Activated CD8-positive, alpha-beta memory T cell treated with anti-CD3 and anti-CD28 coated beads for 36 hours (primary cell): ENCODE results near the gene SCN8A. TPM values are rescaled to one million over a fixed set of nuclear protein-coding genes. Genes with fewer than 3 reads are reported as not detected.
"Not testable (repeated sequence)": the region's sequence is repeated elsewhere in the genome, so short reads cannot be mapped to it uniquely, and the experiment has no call there.

Experiments used
- CTCF ChIA-PET: fragments of 350-600 bp; sonication (Branson Sonifier 250); formaldehyde crosslinking; loops from one replicate; lab custom pipeline; 2021; ENCODE audit warnings: antibody characterized with exemption; lab: Charles Lee
- POLR2A ChIA-PET: fragments of 350-600 bp; sonication (Branson Sonifier 250); formaldehyde crosslinking; loops from one replicate; lab custom pipeline; 2021; ENCODE audit warnings: antibody characterized with exemption; lab: Charles Lee
- total RNA-seq, 2 experiments: library from RNA; stranded (reverse); gene quantifications; one replicate each; pipeline ENCODE4 v1.2.3, GENCODE V29; 2021

The SCN8A gene
- total RNA-seq, 2 experiments from 2014 or later, result 1.1 to 1.3 TPM

DNA sequence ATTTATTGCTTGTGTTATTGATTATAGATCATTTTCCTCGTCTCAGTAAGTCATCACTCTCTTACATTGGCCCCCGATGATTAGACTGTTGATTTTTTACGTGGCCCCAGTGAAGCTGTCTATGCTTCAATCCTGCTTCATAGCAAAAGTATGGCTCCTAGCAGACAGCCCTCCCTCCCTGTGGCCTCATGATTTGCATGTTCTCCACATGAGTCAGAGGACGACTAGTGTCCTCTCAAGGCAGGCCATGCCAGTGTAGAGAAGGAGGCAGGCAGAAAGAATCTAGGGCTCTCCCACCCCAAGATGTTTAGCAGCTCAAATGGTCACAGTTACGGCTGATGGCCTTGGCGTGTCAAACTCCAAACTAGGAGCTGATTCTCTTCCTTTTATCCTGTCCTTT lies 197.8 kb downstream of the SCN8A start:
- CTCF ChIA-PET, result no interaction called here
- POLR2A ChIA-PET, result no interaction called here

DNA sequence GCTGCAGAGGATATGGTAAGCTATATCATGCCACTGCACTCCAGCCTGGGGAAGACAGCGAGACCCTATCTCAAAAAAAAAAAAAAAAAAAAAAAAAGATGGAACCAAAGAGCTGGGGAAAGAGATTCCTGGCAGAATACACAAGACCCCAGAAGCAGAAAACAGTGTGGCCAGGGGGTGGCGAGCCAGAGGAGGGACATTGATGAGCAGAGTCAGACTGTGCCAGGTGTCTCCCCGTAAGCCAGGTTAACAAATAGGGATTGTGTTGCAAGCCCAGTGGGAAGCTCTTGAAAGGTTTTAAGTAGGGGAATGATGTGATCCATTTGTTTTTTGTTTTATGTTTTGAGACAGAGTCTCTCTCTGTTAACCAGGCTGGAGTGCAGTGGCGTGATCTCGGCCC lies 201.4 kb downstream of the SCN8A start:
- ChIA-PET POLR2A (interaction anchor here (0.7 kb wide), 1 partner anchor 35 kb away, joined by 3 read pairs; no protein-coding TSS in a partner anchor), CTCF (interaction anchor here (0.7 kb wide), 1 partner anchor 262 kb away, joined by 3 read pairs; no protein-coding TSS in a partner anchor)

DNA sequence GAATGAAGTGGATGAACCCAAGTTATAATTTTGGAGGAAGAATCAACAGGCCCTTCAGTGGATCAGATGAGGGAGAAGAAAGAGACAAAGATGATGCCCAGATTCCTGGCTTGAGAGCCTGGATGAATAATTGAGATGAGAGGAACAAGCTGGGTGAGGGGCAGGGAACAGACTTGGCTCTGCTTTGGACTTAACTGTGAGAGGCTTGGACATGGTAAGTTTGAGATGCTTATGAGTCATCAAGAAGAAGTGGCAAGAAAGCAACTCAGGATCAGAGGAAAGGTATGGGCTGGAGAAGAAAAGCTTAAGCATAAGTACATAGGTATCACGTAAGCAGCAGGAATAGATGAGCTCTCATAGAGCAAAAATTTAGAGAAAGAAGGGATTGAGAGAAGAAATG lies 202.2 kb downstream of the SCN8A start:
- CTCF ChIA-PET, result no interaction called here
- POLR2A ChIA-PET, result no interaction called here

DNA sequence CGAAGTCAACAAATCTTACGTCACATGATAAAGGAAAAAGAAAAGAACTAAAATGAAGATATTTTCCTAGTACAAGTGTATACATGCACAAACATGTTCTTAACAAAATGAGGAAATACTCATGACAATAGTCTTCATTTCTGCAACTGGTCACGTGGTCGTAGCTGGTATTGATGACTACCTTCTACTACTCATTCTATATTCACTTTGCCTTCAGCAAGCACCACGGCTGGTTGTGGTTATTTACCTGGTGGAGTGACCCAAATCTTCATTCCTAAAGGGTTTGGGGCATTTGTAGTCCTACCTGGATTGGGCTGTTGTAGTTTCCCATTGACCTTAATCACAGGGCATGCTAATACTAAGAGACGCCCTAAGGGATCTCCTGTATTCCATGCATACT lies 206.3 kb downstream of the SCN8A start:
- CTCF ChIA-PET, result no interaction called here

DNA sequence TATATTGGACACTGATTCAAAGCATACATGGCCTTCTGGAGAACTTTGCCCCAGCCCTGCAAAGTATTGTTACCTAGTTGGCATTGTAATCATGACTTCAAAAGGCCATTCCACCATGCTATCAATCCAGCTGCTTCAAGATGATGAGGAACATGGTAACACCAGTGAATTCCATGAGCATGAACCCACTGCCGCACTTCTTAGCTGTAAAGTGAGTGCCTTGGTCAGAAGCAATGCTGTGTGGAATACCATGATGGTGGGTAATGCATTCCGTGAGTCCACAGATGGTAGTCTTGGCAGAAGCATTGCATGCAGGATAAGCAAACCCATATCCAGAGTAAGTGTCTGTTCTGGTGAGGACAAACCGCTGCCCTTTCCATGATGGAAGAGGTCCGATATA lies 207.0 kb downstream of the SCN8A start:
- CTCF ChIA-PET, POLR2A ChIA-PET: not testable (repeated sequence)

More for the DNA sequence above, 206.3 kb downstream of the SCN8A start:
- POLR2A ChIA-PET, result no interaction called here

DNA sequence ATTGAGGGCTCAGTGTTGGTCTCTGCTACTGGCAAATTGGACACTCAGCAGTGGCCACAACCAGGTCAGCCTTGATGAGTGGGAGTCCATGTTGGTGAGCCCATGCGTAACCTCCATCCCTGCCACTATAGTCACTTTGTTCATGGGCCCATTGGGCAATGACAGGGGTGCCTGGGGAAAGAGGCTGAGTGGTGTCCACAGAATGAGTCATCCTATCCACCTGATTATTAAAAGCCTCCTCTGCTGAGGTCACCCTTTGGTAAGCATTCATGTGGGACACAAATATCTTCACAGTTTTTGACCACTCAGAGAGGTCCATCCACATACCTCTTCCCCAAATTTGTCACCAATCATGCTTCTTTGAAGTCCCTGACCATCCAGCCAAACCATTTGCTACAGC lies 207.5 kb downstream of the SCN8A start:
- ChIA-PET CTCF (no interaction called here), POLR2A (no interaction called here)

DNA sequence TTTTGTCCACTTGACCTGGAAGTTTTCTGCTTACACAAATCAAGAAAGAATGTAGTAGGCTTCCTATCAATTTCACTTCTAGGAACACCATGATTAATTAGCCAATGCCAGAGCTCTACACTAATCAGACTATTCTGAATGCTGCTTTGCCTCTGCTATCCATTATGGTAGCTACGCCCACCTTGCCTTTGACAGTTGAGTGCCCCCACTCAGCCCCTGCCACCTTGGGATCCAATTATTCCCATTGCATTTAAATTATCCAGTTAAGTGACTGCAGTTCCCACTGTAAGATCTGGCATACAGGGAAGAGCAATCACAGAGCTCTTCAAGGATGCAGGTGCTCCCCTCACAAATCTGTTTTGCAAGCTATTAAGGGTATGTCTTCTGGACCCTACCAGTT lies 210.0 kb downstream of the SCN8A start:
- CTCF ChIA-PET, result no interaction called here
- POLR2A ChIA-PET, result no interaction called here

DNA sequence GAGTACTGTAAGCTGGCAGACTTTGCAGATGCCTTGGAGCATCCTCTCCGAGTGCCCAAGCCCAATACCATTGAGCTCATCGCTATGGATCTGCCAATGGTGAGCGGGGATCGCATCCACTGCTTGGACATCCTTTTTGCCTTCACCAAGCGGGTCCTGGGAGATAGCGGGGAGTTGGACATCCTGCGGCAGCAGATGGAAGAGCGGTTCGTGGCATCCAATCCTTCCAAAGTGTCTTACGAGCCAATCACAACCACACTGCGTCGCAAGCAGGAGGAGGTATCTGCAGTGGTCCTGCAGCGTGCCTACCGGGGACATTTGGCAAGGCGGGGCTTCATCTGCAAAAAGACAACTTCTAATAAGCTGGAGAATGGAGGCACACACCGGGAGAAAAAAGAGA lies 215.9 kb downstream of the SCN8A start:
- ChIA-PET CTCF (interaction anchor here (0.8 to 0.9 kb wide), 2 partner anchors 14 to 127 kb away, joined by 3 to 4 read pairs; no protein-coding TSS in a partner anchor), POLR2A (no interaction called here)

DNA sequence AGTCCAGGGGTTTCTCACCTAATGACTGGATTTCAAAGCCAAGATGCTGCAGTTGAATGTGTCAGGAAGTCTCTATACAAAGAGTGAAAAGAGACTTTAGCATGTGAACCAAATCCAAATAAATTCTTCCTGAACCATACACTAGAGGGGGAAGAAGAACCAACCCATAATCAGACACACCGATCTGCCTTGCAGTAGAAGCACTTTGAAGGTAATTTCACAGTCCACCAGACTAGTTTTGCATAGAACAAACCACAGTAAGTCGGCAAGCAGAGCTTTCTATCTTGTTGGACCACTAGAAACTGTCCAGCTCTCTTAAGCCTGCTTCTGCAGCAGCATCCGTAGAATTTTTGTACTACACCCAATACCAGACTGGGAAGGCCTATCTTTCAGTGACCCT lies 218.2 kb downstream of the SCN8A start:
- CTCF ChIA-PET, result no interaction called here
- POLR2A ChIA-PET, result no interaction called here

DNA sequence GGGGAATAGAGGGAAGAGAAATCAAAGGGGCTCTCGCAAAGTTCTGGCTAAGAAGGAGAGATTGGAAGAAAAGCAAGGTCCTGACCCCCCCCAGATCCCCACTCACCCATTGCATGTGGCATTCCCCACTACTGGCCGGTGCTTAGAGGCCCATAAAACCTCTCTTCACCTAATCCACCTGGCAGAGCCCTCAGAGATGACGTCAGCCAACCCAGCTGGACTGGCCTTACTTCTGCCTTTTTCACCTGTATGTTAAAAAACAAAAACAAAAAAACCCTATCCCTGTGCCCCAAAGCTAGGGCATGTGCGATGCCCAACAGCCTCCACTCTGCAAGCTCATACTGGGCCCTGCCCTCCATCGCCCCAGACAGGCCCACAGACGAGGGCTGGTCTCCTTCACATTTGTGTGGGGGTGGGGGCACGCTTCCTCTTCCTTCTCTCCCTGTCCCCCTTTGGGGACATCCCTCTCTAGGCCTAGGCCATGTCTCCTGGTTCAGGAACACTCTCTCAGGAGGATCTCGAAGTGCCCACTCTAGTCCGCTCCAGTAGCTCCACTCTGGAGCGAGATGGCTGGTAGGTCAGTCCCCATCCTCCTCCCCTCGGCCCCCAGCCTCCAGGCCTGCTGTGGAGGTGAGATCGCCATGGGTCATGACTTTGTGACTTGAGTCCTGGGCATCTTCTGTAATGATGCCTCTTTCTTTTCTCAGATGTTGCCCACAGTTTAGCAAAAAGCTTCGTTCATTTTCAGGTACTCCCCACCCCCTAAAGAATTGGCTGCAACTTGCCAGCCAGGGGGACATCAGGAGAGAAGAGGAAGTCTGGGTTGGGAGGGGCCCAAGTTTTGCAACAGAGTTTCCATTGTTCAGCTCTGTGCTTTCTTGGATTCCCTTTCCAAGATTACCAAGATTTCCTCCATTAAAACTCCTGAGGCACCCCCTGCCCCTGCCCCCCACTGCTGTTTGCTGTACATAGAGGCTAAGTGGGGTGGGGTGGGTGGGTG lies 220.5 kb downstream of the SCN8A start:
- POLR2A ChIA-PET, result no interaction called here

DNA sequence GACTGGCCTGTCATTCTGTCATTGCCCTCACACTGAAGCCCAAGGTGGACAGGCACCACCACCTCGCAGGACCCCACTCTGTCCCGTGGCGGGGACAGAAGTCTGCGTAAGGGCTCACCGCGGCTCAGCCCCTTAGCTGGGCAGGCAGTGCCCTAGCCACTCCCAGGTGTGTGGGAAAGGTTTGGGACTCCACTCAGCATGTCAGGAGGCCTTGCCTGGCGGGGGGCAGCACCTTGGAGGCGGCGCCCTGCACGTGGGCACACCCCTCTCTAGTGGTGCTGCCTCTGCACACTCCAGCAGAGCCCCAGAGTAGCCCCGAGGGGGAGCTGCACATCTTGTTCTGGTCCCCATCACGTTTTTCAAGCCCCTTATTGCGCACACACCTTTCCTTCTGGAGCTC lies 221.8 kb downstream of the SCN8A start:
- POLR2A ChIA-PET, result no interaction called here
- CTCF ChIA-PET, result interaction anchor here (1.5 kb wide), 1 partner anchor 11 kb away, joined by 4 read pairs; no protein-coding TSS in a partner anchor

More for the DNA sequence above, 220.5 kb downstream of the SCN8A start:
- CTCF ChIA-PET, result no interaction called here

DNA sequence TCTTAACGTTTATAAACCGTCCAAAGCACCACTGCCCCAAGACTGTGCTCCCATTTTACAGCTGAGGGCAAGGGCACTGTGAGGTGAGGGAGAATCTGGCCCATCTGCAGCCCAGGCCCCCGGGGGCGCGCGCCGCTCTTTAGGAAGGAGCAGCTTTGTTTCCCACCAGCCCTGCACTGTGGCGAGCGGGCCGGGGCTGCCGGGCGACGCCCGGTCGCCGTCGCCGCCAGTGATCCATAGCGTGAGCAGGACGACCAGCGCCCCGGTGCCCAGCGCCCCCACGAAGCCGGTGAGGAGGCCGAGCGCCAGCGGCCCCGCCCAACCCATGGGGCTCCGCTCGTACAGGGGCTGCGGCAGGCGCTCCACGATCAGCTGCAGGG lies 222.9 kb downstream of the SCN8A start:
- POLR2A ChIA-PET, result interaction anchor here (0.5 to 0.9 kb wide), 3 partner anchors 14 to 111 kb away, joined by 3 read pairs; no protein-coding TSS in a partner anchor
- CTCF ChIA-PET, result interaction anchor here (0.7 to 1.5 kb wide), 8 partner anchors 10 to 395 kb away, joined by 3 to 5 read pairs (median 4); partner anchors contain the start of gene SLC4A8

DNA sequence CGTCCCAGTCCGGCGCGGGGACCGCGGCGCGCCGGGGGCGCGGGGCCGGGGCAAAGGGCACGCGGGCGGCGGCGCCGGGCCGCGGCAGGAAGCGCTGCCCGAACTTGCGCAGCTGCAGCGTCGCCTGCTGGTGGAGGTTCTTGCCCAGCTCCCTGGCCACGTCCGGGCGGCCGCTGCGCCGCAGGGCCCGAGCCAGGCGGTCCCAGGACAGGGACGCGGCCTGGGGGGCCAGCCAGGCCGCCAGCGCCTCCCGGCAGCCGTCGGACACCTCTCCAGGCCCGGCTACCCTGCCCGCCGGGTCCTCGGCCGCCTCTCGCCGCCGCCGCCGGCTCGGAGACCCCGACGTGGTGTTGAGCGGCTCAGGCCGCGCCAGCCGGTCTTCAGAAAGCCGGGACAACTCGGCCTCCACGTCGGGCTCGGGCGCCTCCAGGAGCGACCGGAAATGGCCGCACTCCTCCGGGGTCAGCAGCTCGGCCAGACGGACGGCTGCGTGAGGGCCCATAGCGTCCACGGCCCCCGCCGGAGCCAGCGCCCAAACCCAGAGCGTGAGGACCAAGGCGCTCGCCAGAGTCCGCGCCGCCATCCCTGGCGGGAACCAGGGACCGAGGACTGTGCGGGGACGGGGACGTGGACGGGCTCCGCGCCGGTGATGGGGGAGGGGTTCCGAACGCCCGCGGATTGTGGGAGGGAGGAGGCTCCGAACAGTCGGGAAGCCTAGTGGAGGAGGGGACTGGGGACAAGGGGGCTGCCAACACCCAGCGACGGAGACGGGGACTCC lies 223.5 kb downstream of the SCN8A start:
- POLR2A ChIA-PET, result interaction anchor here (0.9 kb wide), 1 partner anchor 13 kb away, joined by 3 read pairs; no protein-coding TSS in a partner anchor
- CTCF ChIA-PET, result interaction anchor here (0.7 to 1.5 kb wide), 9 partner anchors 9 to 396 kb away, joined by 3 to 5 read pairs (median 4); partner anchors contain the start of gene SLC4A8

DNA sequence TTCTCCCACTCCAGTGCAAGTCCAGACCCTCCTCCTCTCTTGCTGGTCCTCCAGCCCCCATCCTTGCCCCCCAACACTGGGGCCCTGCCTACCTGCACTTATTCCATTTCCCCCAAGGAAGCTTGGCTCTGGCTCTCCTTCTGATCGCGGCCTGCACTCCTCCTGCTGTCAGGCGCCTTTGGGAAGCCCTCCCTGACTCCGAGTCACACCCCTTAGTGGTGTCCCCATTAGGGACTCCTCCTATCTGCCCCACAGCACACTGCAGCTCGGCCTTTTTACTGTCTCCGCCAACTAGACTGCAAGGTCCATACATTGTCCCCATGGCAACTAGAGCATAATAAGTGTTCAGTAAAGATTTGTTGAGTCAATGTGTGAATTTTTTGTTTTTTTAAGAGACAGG lies 224.5 kb downstream of the SCN8A start:
- ChIA-PET POLR2A (no interaction called here), CTCF (interaction anchor here (1.3 kb wide), 1 partner anchor 8 kb away, joined by 5 read pairs; no protein-coding TSS in a partner anchor)

DNA sequence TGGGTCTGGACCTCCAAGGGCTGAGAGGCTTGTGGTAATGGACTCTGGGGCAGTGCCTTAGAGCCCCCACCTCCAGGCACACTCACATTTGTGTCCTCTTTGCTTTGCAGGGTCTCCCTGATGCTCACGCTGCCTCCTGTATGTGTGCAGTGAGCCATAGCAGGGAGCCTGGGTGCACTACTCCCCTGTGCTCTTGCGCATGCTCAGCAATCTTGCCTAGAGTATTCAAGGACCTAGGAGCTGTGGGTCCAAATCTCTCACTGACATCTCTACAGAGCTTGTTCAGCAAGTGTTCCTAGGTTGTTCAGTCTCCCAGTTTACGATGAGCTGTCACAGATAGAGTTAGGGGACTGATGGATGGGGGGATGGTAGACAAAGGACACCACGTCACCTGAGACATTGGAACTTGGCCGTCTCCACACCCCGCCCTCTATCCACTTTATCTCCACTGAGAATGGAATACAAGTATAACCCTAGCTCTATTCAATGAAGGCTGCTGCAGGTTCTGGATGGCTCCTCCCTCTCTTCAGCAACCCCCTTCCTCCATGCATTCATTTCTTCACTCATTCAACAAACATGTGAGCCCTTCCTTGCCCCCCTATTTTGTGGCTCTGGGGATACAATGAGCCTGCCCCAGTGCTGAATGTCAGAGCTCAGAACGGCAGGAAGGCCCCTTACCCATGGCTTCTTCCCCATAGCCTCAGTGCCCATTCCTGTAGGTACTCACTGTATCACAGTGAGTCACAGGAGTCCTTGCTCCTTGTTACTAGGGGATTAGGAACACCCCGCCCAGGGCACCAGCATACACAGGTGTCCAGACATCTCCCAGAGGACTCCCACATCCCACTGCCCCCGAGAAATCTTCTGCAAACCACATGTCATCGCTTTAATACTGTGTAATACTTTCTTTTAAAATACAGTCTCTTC lies 226.3 kb downstream of the SCN8A start:
- ChIA-PET CTCF (interaction anchor here (0.7 to 1.9 kb wide), 2 partner anchors 56 to 396 kb away, joined by 3 to 4 read pairs; no protein-coding TSS in a partner anchor), POLR2A (no interaction called here)

DNA sequence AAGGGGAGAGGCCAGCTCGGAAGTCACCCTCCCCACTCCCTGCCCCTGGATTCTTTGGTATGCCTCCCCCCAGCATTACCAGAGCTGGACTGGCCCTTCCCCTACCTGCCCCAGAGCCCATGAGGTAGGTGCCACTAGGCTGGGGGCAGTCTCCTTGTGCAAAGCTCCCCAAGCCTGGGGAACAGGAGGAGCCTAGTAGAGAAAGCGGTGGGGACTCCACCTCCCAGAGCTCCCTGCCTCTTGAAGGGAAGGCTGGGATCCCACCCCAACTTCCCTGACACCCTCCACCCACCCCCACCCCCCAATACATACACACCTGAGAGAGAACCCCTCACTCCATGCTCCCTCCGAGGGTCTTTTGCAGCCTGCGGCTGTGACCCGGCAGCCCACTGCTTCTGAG lies 227.1 kb downstream of the SCN8A start:
- POLR2A ChIA-PET, result no interaction called here
- CTCF ChIA-PET, result interaction anchor here (1.9 kb wide), 1 partner anchor 397 kb away, joined by 4 read pairs; no protein-coding TSS in a partner anchor

DNA sequence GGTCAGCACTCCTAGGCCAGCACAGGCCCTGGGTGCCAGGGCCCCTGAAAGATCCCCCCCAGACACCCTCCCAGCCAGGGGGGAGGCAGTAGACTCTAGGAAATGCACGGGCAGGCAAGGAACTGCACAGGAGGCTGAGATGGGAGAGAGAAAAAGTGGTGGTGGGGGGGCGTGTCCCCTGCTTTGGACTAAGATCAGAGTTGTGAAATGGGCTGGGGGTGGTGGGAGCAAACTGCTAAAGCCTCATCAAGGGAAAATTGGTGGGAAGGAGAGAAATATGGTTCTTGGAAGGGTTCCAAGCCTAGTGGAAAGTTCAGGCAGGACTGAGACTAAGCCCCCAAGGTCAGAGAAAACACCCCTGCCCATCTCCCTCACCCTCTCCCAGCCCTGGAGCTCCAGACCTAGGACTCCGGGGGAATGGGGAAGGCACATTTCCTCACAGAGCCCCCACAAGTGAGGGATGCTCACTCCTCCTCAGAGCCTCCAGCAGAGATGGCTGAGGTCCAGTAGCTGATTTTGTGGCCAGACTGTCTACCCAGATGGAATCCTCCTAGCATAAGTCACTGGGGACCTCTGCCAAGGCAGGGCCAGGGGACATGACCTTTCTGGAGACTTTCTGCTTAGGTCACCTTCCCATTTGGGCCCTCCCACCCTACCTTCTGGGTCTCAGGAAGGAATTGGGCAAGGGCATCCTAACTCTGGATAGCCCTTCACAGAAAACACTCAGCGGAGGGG lies 227.7 kb downstream of the SCN8A start:
- ChIA-PET CTCF (interaction anchor here (1.3 to 1.4 kb wide), 2 partner anchors 19 to 71 kb away, joined by 3 read pairs; no protein-coding TSS in a partner anchor), POLR2A (no interaction called here)
